ENCODE data around the gene GLIPR2.

The GLIPR2 gene

GRCh38 chr9:36137392-36138004 lies 965 bp downstream of the GLIPR2 start:
- WGBS = 29% methylated on average over 12 of the region's 12 CpGs
- peak overlapping the region in 1 of 2 experiments; percentile 88 for H2BK12ac ChIP-seq (ENCODE audit: low read length in 2 of 2)
- H3K4me2 ChIP-seq (ENCODE audit: low read length, poor library complexity, severe bottlenecking) = peak overlapping the region; percentile 93
- peak overlapping the region; percentile 56 for H4K91ac ChIP-seq (ENCODE audit: low read length)
- H3K23ac ChIP-seq (ENCODE audit: low read length in 2 of 2) = peak overlapping the region in 1 of 2 experiments; percentile 5
- H2BK5ac ChIP-seq (ENCODE audit: low read depth, low read length, poor library complexity, severe bottlenecking) = no peak overlapping the region
- no peaks in the 10 kb centered on the region for H3K9me3 ChIP-seq (ENCODE audit: control insufficient read depth, low read length)
- no peak overlapping the region for H3K27ac ChIP-seq (ENCODE audit: low read length, poor library complexity, severe bottlenecking)
- peak overlapping the region in 1 of 2 experiments; percentile 83 for H3K18ac ChIP-seq (ENCODE audit: low read depth in 1 of 2, low read length in 2 of 2)
- H4K8ac ChIP-seq (ENCODE audit: low read length) = no peak overlapping the region
- H2AK5ac ChIP-seq (ENCODE audit: low read length, severe bottlenecking) = no peak overlapping the region
- peaks cover 29% of the 10 kb centered on the region for H3K4me1 ChIP-seq (ENCODE audit: control insufficient read depth, insufficient read depth, low read depth, low read length)
- DNase-seq = peak; percentile 59
- peak overlapping the region; percentile 88 for H3K9ac ChIP-seq (ENCODE audit: low read length)
- no peak overlapping the region for H2BK120ac ChIP-seq (ENCODE audit: low read depth, low read length)
- H3K27me3 ChIP-seq (ENCODE audit: control insufficient read depth in 1 of 2, insufficient read depth in 1 of 2, low read length in 2 of 2) = peaks cover 0 to 5% of the 10 kb centered on the region in 2 experiments
- H3K36me3 ChIP-seq (ENCODE audit: control insufficient read depth in 1 of 2, insufficient read depth in 2 of 2, low read depth in 1 of 2, low read length in 2 of 2) = peaks cover 0 to 8% of the 10 kb centered on the region in 2 experiments
- peak overlapping the region in 1 of 2 experiments; percentile 66 for H3K4ac ChIP-seq (ENCODE audit: low read depth in 1 of 2, low read length in 2 of 2)
- H3K14ac ChIP-seq (ENCODE audit: low read length in 2 of 2) = peak overlapping the region in 1 of 2 experiments; percentile 63
- peaks cover 27% of the 10 kb centered on the region for H3K79me1 ChIP-seq (replicated peaks; ENCODE audit: low read length, poor library complexity, severe bottlenecking)
- peak overlapping the region; percentile 6 for H2BK15ac ChIP-seq (ENCODE audit: low read depth, poor library complexity, severe bottlenecking)
- H2AFZ ChIP-seq (ENCODE audit: low read depth, low read length) = peak overlapping the region; percentile 55
- H3K4me3 ChIP-seq (ENCODE audit: insufficient read depth in 1 of 2, low read depth in 1 of 2, low read length in 2 of 2) = peak overlapping the region; percentile 71 to 85

- peaks cover 0 to 5% of the 10 kb centered on the region in 2 experiments for H3K27me3 ChIP-seq (ENCODE audit: control insufficient read depth in 1 of 2, insufficient read depth in 1 of 2, low read length in 2 of 2)
- H4K8ac ChIP-seq (ENCODE audit: low read length) = no peak overlapping the region
- whole genome bisulfite sequencing = 97% methylated on average over 10 of the region's 10 CpGs
These were observed 2.0 kb downstream of the GLIPR2 start for GRCh38 chr9:36138496-36138895.

GRCh38 chr9:36138901-36139300 lies 2.4 kb downstream of the GLIPR2 start:
- Histone ChIP-seq H3K4ac (ENCODE audit: low read depth in 1 of 2, low read length in 2 of 2) (no peak overlapping the region), H3K4me3 (ENCODE audit: insufficient read depth in 1 of 2, low read depth in 1 of 2, low read length in 2 of 2) (no peak overlapping the region), H2BK5ac (ENCODE audit: low read depth, low read length, poor library complexity, severe bottlenecking) (no peak overlapping the region), H3K4me2 (ENCODE audit: low read length, poor library complexity, severe bottlenecking) (no peak overlapping the region), H3K4me1 (ENCODE audit: control insufficient read depth, insufficient read depth, low read depth, low read length) (peaks cover 34% of the 10 kb centered on the region), H2BK15ac (ENCODE audit: low read depth, poor library complexity, severe bottlenecking) (no peak overlapping the region), H2BK12ac (ENCODE audit: low read length in 2 of 2) (no peak overlapping the region), H3K18ac (ENCODE audit: low read depth in 1 of 2, low read length in 2 of 2) (no peak overlapping the region), H3K9ac (ENCODE audit: low read length) (no peak overlapping the region), H3K79me1 (replicated peaks; ENCODE audit: low read length, poor library complexity, severe bottlenecking) (peaks cover 36% of the 10 kb centered on the region), H3K14ac (ENCODE audit: low read length in 2 of 2) (no peak overlapping the region), H3K27ac (ENCODE audit: low read length, poor library complexity, severe bottlenecking) (no peak overlapping the region), H3K9me3 (ENCODE audit: control insufficient read depth, low read length) (no peaks in the 10 kb centered on the region), H3K36me3 (ENCODE audit: control insufficient read depth in 1 of 2, insufficient read depth in 2 of 2, low read depth in 1 of 2, low read length in 2 of 2) (peaks cover 0 to 17% of the 10 kb centered on the region in 2 experiments), H3K27me3 (ENCODE audit: control insufficient read depth in 1 of 2, insufficient read depth in 1 of 2, low read length in 2 of 2) (peaks cover 0 to 5% of the 10 kb centered on the region in 2 experiments), H4K8ac (ENCODE audit: low read length) (no peak overlapping the region), H2AK5ac (ENCODE audit: low read length, severe bottlenecking) (no peak overlapping the region), H2BK120ac (ENCODE audit: low read depth, low read length) (no peak overlapping the region), H3K23ac (ENCODE audit: low read length in 2 of 2) (no peak overlapping the region), H4K91ac (ENCODE audit: low read length) (no peak overlapping the region), H2AFZ (ENCODE audit: low read depth, low read length) (no peak overlapping the region)
- WGBS = 97% methylated on average over 4 of the region's 5 CpGs
- DNase-seq = no peak

More at GRCh38 chr9:36138496-36138895, 2.0 kb downstream of the GLIPR2 start:
- H3K79me1 ChIP-seq (replicated peaks; ENCODE audit: low read length, poor library complexity, severe bottlenecking) = peaks cover 35% of the 10 kb centered on the region
- H3K4me3 ChIP-seq (ENCODE audit: insufficient read depth in 1 of 2, low read depth in 1 of 2, low read length in 2 of 2) = no peak overlapping the region
- H3K23ac ChIP-seq (ENCODE audit: low read length in 2 of 2) = no peak overlapping the region
- no peak overlapping the region for H2BK12ac ChIP-seq (ENCODE audit: low read length in 2 of 2)
- no peak overlapping the region for H3K27ac ChIP-seq (ENCODE audit: low read length, poor library complexity, severe bottlenecking)
- no peak overlapping the region for H3K18ac ChIP-seq (ENCODE audit: low read depth in 1 of 2, low read length in 2 of 2)
- H2AK5ac ChIP-seq (ENCODE audit: low read length, severe bottlenecking) = peak overlapping the region; percentile 18
- H3K14ac ChIP-seq (ENCODE audit: low read length in 2 of 2) = no peak overlapping the region
- no peak overlapping the region for H2AFZ ChIP-seq (ENCODE audit: low read depth, low read length)
- no peak overlapping the region for H2BK15ac ChIP-seq (ENCODE audit: low read depth, poor library complexity, severe bottlenecking)
- H3K9me3 ChIP-seq (ENCODE audit: control insufficient read depth, low read length) = no peaks in the 10 kb centered on the region
- H3K36me3 ChIP-seq (ENCODE audit: control insufficient read depth in 1 of 2, insufficient read depth in 2 of 2, low read depth in 1 of 2, low read length in 2 of 2) = peaks cover 0 to 17% of the 10 kb centered on the region in 2 experiments
- H3K4ac ChIP-seq (ENCODE audit: low read depth in 1 of 2, low read length in 2 of 2) = peak overlapping the region in 1 of 2 experiments; percentile 35
- no peak overlapping the region for H2BK5ac ChIP-seq (ENCODE audit: low read depth, low read length, poor library complexity, severe bottlenecking)
- H2BK120ac ChIP-seq (ENCODE audit: low read depth, low read length) = no peak overlapping the region
- peak overlapping the region; percentile 48 for H4K91ac ChIP-seq (ENCODE audit: low read length)
- H3K4me1 ChIP-seq (ENCODE audit: control insufficient read depth, insufficient read depth, low read depth, low read length) = peaks cover 34% of the 10 kb centered on the region
- H3K9ac ChIP-seq (ENCODE audit: low read length) = no peak overlapping the region
- H3K4me2 ChIP-seq (ENCODE audit: low read length, poor library complexity, severe bottlenecking) = no peak overlapping the region
- DNase-seq = no peak

- Histone ChIP-seq H3K18ac (ENCODE audit: low read depth in 1 of 2, low read length in 2 of 2) (no peak overlapping the region), H2BK120ac (ENCODE audit: low read depth, low read length) (no peak overlapping the region), H3K14ac (ENCODE audit: low read length in 2 of 2) (no peak overlapping the region), H4K8ac (ENCODE audit: low read length) (no peak overlapping the region), H3K9me3 (ENCODE audit: control insufficient read depth, low read length) (no peaks in the 10 kb centered on the region), H2BK12ac (ENCODE audit: low read length in 2 of 2) (no peak overlapping the region), H3K4me1 (ENCODE audit: control insufficient read depth, insufficient read depth, low read depth, low read length) (peaks cover 34% of the 10 kb centered on the region), H3K27ac (ENCODE audit: low read length, poor library complexity, severe bottlenecking) (no peak overlapping the region), H4K91ac (ENCODE audit: low read length) (no peak overlapping the region), H2AFZ (ENCODE audit: low read depth, low read length) (no peak overlapping the region), H2BK5ac (ENCODE audit: low read depth, low read length, poor library complexity, severe bottlenecking) (no peak overlapping the region), H3K27me3 (ENCODE audit: control insufficient read depth in 1 of 2, insufficient read depth in 1 of 2, low read length in 2 of 2) (peaks cover 0 to 5% of the 10 kb centered on the region in 2 experiments), H2BK15ac (ENCODE audit: low read depth, poor library complexity, severe bottlenecking) (no peak overlapping the region), H3K23ac (ENCODE audit: low read length in 2 of 2) (no peak overlapping the region), H3K4me2 (ENCODE audit: low read length, poor library complexity, severe bottlenecking) (no peak overlapping the region), H3K4me3 (ENCODE audit: insufficient read depth in 1 of 2, low read depth in 1 of 2, low read length in 2 of 2) (no peak overlapping the region), H3K9ac (ENCODE audit: low read length) (peak overlapping the region; percentile 37), H3K36me3 (ENCODE audit: control insufficient read depth in 1 of 2, insufficient read depth in 2 of 2, low read depth in 1 of 2, low read length in 2 of 2) (peaks cover 6 to 27% of the 10 kb centered on the region in 2 experiments), H3K4ac (ENCODE audit: low read depth in 1 of 2, low read length in 2 of 2) (no peak overlapping the region), H3K79me1 (replicated peaks; ENCODE audit: low read length, poor library complexity, severe bottlenecking) (peaks cover 43% of the 10 kb centered on the region), H2AK5ac (ENCODE audit: low read length, severe bottlenecking) (no peak overlapping the region)
- 91% methylated on average over 9 of the region's 11 CpGs for WGBS
- DNase-seq = no peak
These were observed 3.9 kb downstream of the GLIPR2 start for GRCh38 chr9:36140086-36141084.
